H1 (cell line): ENCODE measurements around the gene ATP1A3. TPM values are rescaled to one million over a fixed set of nuclear protein-coding genes. Genes with fewer than 3 reads are reported as not detected.

ENCODE experiments used
- BCL11A ChIP-seq, 2 experiments: IDR thresholded peaks; one replicate each; pipeline ENCODE4 v1.6.1; 2011; ENCODE audit warnings: low read depth in 2 of 2, low read length in 2 of 2, mild to moderate bottlenecking in 2 of 2
- CBX5 ChIP-seq: fragments of 300-800, 300-1000 bp; sonication (generic); IDR thresholded peaks from 2 replicates; pipeline ENCODE4 v1.7.1; 2016; ENCODE audit warnings: antibody characterized with exemption, low read length, low read depth
- HDAC6 ChIP-seq: IDR thresholded peaks from one replicate; pipeline ENCODE4 v1.7.1; 2012; ENCODE audit warnings: low read depth, mild to moderate bottlenecking, inconsistent platforms, low read length, moderate library complexity
- POLR2AphosphoS5 ChIP-seq: IDR thresholded peaks from 2 replicates; pipeline ENCODE4 v1.6.1; 2011; ENCODE audit warnings: low read depth, low read length
- RNF2 ChIP-seq: fragments of 200-900, 300-1000 bp; sonication (generic); IDR thresholded peaks from 2 replicates; pipeline ENCODE4 v1.7.1; 2016; ENCODE audit warnings: borderline replicate concordance, low read depth, mild to moderate bottlenecking, antibody characterized with exemption, low read length; ENCODE audit not compliant: poor library complexity, severe bottlenecking; ENCODE audit errors: missing control alignments
- SUZ12 ChIP-seq: fragments of 200-600 bp; sonication (generic); IDR thresholded peaks from 2 replicates; pipeline ENCODE4 v1.6.1; 2012; ENCODE audit warnings: mild to moderate bottlenecking, inconsistent platforms, low read length, moderate library complexity, mixed read lengths
- TEAD4 ChIP-seq: IDR thresholded peaks from 2 replicates; pipeline ENCODE4 v1.6.1; 2012; ENCODE audit warnings: low read depth, low read length, inconsistent platforms, mixed read lengths
- polyA plus RNA-seq, 7 experiments: library from polyadenylated mRNA; depleted of rRNA in 3 of 7; stranded (reverse) in 5 of 7; unstranded in 2 of 7; fragments of >200 nt in 5 of 7; fragments of 200-250 nt in 2 of 7; gene quantifications; 1 replicate in 5 of 7; 2 replicates in 1 of 7; 4 replicates in 1 of 7; pipeline versions ENCODE4 v1.2.1 to v1.2.3, GENCODE V29; 2011 to 2013; ENCODE audit warnings: missing spikeins in 2 of 7, mixed read lengths in 2 of 7
- total RNA-seq: library from RNA; stranded (reverse); fragmentation: NEBNext Ultra II Directional; extraction: Animal tissue kit (Norgen Biotek cat#: 25700); gene quantifications from 2 replicates; pipeline ENCODE4 v1.2.1, GENCODE V29; 2021
- TF ChIP-seq, protein P1 (sequence below): fragments of 300-600 bp; sonication (generic); IDR thresholded peaks from 2 replicates; pipeline ENCODE4 v1.7.1; 2012; ENCODE audit warnings: low read length, moderate library complexity, mild to moderate bottlenecking, inconsistent platforms; ENCODE audit not compliant: insufficient replicate concordance

Gene ATP1A3
- total and polyA plus RNA-seq, 2 of the 8 experiments (the other 6 are each of a cell fraction or from before 2014, with no cell fraction given): 11.1 to 41.2 TPM

DNA sequence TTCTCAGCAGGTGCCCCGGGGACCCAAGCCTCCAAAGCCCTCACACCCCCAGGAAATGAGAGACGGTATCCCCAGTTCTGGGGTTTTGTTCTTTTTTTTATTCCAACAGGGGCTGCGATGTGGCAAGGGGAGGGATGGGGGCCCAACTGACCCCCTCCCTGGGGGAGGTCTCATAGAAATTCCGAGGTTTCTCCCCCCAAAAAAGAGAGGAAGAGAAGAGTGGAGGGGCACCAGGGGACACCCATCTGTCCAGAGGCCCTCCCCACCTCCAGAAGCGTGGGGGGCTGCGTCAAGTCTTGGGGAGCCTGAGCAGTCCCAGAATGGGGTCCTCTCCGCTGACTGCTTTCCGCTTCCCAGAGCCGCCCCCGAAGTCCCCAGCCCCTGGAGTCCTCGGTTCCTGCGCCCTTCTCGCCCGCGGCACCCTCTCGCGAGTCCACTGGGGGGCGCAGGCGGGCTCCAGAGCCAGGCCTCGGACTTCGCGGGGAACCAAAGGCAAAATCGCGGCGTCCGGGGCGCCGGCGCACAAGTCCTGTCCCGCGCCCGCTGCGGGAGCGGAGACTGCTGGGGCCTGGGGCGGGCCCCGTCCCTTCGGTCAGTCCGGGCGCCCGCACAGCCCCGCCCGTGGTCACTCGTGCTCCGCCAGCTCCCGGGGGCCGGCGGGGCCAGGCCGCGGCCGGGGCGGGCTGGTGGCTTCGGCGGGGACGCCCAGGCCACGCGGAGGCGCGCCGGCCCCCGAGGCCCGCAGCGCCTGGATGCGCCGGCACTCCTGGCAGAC, 4.4 kb upstream of the ATP1A3 start (continued):
- TF ChIP-seq, protein P1, sequence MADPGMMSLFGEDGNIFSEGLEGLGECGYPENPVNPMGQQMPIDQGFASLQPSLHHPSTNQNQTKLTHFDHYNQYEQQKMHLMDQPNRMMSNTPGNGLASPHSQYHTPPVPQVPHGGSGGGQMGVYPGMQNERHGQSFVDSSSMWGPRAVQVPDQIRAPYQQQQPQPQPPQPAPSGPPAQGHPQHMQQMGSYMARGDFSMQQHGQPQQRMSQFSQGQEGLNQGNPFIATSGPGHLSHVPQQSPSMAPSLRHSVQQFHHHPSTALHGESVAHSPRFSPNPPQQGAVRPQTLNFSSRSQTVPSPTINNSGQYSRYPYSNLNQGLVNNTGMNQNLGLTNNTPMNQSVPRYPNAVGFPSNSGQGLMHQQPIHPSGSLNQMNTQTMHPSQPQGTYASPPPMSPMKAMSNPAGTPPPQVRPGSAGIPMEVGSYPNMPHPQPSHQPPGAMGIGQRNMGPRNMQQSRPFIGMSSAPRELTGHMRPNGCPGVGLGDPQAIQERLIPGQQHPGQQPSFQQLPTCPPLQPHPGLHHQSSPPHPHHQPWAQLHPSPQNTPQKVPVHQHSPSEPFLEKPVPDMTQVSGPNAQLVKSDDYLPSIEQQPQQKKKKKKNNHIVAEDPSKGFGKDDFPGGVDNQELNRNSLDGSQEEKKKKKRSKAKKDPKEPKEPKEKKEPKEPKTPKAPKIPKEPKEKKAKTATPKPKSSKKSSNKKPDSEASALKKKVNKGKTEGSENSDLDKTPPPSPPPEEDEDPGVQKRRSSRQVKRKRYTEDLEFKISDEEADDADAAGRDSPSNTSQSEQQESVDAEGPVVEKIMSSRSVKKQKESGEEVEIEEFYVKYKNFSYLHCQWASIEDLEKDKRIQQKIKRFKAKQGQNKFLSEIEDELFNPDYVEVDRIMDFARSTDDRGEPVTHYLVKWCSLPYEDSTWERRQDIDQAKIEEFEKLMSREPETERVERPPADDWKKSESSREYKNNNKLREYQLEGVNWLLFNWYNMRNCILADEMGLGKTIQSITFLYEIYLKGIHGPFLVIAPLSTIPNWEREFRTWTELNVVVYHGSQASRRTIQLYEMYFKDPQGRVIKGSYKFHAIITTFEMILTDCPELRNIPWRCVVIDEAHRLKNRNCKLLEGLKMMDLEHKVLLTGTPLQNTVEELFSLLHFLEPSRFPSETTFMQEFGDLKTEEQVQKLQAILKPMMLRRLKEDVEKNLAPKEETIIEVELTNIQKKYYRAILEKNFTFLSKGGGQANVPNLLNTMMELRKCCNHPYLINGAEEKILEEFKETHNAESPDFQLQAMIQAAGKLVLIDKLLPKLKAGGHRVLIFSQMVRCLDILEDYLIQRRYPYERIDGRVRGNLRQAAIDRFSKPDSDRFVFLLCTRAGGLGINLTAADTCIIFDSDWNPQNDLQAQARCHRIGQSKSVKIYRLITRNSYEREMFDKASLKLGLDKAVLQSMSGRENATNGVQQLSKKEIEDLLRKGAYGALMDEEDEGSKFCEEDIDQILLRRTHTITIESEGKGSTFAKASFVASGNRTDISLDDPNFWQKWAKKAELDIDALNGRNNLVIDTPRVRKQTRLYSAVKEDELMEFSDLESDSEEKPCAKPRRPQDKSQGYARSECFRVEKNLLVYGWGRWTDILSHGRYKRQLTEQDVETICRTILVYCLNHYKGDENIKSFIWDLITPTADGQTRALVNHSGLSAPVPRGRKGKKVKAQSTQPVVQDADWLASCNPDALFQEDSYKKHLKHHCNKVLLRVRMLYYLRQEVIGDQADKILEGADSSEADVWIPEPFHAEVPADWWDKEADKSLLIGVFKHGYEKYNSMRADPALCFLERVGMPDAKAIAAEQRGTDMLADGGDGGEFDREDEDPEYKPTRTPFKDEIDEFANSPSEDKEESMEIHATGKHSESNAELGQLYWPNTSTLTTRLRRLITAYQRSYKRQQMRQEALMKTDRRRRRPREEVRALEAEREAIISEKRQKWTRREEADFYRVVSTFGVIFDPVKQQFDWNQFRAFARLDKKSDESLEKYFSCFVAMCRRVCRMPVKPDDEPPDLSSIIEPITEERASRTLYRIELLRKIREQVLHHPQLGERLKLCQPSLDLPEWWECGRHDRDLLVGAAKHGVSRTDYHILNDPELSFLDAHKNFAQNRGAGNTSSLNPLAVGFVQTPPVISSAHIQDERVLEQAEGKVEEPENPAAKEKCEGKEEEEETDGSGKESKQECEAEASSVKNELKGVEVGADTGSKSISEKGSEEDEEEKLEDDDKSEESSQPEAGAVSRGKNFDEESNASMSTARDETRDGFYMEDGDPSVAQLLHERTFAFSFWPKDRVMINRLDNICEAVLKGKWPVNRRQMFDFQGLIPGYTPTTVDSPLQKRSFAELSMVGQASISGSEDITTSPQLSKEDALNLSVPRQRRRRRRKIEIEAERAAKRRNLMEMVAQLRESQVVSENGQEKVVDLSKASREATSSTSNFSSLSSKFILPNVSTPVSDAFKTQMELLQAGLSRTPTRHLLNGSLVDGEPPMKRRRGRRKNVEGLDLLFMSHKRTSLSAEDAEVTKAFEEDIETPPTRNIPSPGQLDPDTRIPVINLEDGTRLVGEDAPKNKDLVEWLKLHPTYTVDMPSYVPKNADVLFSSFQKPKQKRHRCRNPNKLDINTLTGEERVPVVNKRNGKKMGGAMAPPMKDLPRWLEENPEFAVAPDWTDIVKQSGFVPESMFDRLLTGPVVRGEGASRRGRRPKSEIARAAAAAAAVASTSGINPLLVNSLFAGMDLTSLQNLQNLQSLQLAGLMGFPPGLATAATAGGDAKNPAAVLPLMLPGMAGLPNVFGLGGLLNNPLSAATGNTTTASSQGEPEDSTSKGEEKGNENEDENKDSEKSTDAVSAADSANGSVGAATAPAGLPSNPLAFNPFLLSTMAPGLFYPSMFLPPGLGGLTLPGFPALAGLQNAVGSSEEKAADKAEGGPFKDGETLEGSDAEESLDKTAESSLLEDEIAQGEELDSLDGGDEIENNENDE: no peak
- TF ChIP-seq HDAC6 (no peak), POLR2AphosphoS5 (peak; percentile 38; the same call in 1 of the 2 replicates), SUZ12 (no peak; the same call in 1 of the 2 replicates), CBX5 (no peak), BCL11A (IDR thresholded peaks at IDR 0.05; ENCODE audit: low read depth in 2 of 2, low read length in 2 of 2) (no peak), RNF2 (no peak), TEAD4 (no peak)
